Measurements from ENCODE around the gene FAM240B. TPM values are rescaled to one million over a fixed set of nuclear protein-coding genes. Genes with fewer than 3 reads are reported as not detected.

FAM240B gene
- total RNA-seq, 2 donors from 2014 or later, result not detected

DNA sequence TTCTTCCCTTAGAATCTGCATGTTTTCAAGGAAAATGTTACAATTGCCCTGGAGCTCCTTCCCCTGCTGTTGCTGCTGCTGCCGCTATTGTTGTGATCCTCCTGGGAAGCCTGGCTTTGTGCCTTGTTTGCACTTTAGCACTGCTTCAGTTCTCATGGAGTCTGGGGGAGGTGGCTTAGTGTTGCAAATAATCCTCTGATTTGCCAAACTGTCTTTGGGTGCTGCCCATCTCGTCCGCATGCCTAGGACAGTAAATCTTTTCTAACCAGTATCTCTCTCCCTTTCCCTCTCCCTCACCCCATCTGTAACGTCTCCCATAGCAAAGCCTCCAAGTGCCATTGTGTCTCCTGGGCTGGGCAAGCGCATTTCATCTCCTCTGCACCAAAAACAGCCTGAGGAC, 30.3 kb downstream of the FAM240B start:
- H3K4me3 ChIP-seq (ENCODE audit: low read length), result no peak overlapping the region
- H3K4me1 Mint-ChIP-seq, result peaks cover 53% of the 10 kb centered on the region
- WGBS, 2 experiments (ENCODE audit: insufficient coverage in 1 of 2, insufficient read length in 1 of 2), result 13 to 18% methylated on average over 4 to 5 of the region's 5 CpGs
- no peaks in the 10 kb centered on the region for H3K36me3 Mint-ChIP-seq (ENCODE audit: low read depth)
- H3K4me1 ChIP-seq (ENCODE audit: control insufficient read depth, insufficient read depth, low read length), result peaks cover 9% of the 10 kb centered on the region
- peak overlapping the region; percentile 26 for H3K4me3 Mint-ChIP-seq
- H3K27ac Mint-ChIP-seq, result peak overlapping the region; percentile 90
- no peaks in the 10 kb centered on the region for H3K27me3 ChIP-seq (ENCODE audit: control insufficient read depth, insufficient read depth, low read length, poor library complexity, severe bottlenecking)
- peaks cover 3% of the 10 kb centered on the region for H3K27me3 Mint-ChIP-seq (ENCODE audit: insufficient read depth)
- DNase-seq, result peak; percentile 89
- H3K9me3 ChIP-seq (ENCODE audit: control insufficient read depth, low read length), result no peaks in the 10 kb centered on the region
- H3K9me3 Mint-ChIP-seq, result no peaks in the 10 kb centered on the region
- H3K27ac ChIP-seq (ENCODE audit: low read depth, low read length), result peak overlapping the region; percentile 59
- no peaks in the 10 kb centered on the region for H3K36me3 ChIP-seq (ENCODE audit: control insufficient read depth, insufficient read depth, low read length)
- no peak overlapping the region for H3K9ac ChIP-seq (ENCODE audit: extremely low read depth, low read length, poor library complexity, severe bottlenecking)
- TF ChIP-seq, protein P1, sequence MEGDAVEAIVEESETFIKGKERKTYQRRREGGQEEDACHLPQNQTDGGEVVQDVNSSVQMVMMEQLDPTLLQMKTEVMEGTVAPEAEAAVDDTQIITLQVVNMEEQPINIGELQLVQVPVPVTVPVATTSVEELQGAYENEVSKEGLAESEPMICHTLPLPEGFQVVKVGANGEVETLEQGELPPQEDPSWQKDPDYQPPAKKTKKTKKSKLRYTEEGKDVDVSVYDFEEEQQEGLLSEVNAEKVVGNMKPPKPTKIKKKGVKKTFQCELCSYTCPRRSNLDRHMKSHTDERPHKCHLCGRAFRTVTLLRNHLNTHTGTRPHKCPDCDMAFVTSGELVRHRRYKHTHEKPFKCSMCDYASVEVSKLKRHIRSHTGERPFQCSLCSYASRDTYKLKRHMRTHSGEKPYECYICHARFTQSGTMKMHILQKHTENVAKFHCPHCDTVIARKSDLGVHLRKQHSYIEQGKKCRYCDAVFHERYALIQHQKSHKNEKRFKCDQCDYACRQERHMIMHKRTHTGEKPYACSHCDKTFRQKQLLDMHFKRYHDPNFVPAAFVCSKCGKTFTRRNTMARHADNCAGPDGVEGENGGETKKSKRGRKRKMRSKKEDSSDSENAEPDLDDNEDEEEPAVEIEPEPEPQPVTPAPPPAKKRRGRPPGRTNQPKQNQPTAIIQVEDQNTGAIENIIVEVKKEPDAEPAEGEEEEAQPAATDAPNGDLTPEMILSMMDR (conservative IDR thresholded peaks at IDR 0.05), result no peak

DNA sequence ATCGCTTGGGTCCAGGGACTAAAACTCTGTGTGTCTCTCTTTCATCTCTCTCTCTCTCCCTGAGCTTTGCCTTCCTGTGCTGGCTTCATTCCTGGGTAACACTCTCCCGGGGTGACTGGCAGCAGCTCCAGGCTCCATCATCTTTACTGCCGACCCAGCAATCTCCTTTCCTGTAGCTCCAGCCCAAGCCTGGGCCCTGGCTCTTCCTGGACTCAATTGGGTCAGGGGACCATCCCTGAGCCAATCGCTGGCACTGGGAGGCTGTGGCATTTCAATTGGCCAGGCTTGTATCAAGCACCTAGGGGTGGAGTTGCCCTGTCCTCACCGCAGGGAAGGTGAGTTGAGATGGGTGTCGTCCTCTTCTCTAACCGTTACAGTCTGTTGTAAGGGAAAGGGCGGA, 31.9 kb downstream of the FAM240B start:
- peaks cover 9% of the 10 kb centered on the region for H3K4me1 ChIP-seq (ENCODE audit: control insufficient read depth, insufficient read depth, low read length)
- H3K4me3 ChIP-seq (ENCODE audit: low read length), result no peak overlapping the region
- TF ChIP-seq, protein P1 (conservative IDR thresholded peaks at IDR 0.05), result no peak
- peak; percentile 59 for DNase-seq
- no peak overlapping the region for H3K9ac ChIP-seq (ENCODE audit: extremely low read depth, low read length, poor library complexity, severe bottlenecking)
- H3K4me1 Mint-ChIP-seq, result peaks cover 52% of the 10 kb centered on the region
- no peaks in the 10 kb centered on the region for H3K9me3 Mint-ChIP-seq
- 78 to 92% methylated on average over 3 to 8 of the region's 8 CpGs for WGBS, 2 experiments (ENCODE audit: insufficient coverage in 1 of 2, insufficient read length in 1 of 2)
- no peaks in the 10 kb centered on the region for H3K36me3 Mint-ChIP-seq (ENCODE audit: low read depth)
- H3K27me3 Mint-ChIP-seq (ENCODE audit: insufficient read depth), result peaks cover 4% of the 10 kb centered on the region
- no peaks in the 10 kb centered on the region for H3K27me3 ChIP-seq (ENCODE audit: control insufficient read depth, insufficient read depth, low read length, poor library complexity, severe bottlenecking)
- no peaks in the 10 kb centered on the region for H3K36me3 ChIP-seq (ENCODE audit: control insufficient read depth, insufficient read depth, low read length)
- no peak overlapping the region for H3K27ac ChIP-seq (ENCODE audit: low read depth, low read length)
- H3K4me3 Mint-ChIP-seq, result peak overlapping the region; percentile 20
- no peaks in the 10 kb centered on the region for H3K9me3 ChIP-seq (ENCODE audit: control insufficient read depth, low read length)
- peak overlapping the region; percentile 41 for H3K27ac Mint-ChIP-seq

DNA sequence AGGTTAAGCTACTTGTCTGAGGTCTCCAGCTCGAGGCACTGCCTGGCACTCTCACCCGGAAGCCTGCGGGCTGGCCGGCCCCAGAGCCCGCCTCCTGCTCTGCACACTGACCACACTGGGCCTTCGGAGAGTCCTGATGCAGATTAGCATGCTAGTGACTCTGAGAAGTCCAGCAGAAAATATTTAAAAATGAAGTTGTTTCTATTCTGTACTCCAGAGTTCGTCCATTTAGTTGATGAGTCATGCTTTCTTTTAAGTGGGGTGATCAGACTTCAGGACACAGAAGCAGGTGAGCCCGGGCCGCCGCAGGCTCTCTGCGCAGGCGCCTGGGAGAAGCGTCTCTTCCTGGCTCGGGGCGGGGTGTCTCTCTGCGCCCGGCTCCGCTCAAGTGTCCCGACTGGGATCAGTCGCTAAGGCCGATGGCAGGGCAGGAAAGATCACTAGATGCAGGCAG, 32.5 kb downstream of the FAM240B start:
- H3K9ac ChIP-seq (ENCODE audit: extremely low read depth, low read length, poor library complexity, severe bottlenecking), result no peak overlapping the region
- WGBS, 2 experiments (ENCODE audit: insufficient coverage in 1 of 2, insufficient read length in 1 of 2), result 72 to 87% methylated on average over 7 to 21 of the region's 21 CpGs
- H3K27ac ChIP-seq (ENCODE audit: low read depth, low read length), result no peak overlapping the region
- H3K9me3 Mint-ChIP-seq, result no peaks in the 10 kb centered on the region
- H3K27me3 ChIP-seq (ENCODE audit: control insufficient read depth, insufficient read depth, low read length, poor library complexity, severe bottlenecking), result no peaks in the 10 kb centered on the region
- peak; percentile 86 for DNase-seq
- H3K4me1 ChIP-seq (ENCODE audit: control insufficient read depth, insufficient read depth, low read length), result peaks cover 9% of the 10 kb centered on the region
- H3K36me3 ChIP-seq (ENCODE audit: control insufficient read depth, insufficient read depth, low read length), result no peaks in the 10 kb centered on the region
- H3K9me3 ChIP-seq (ENCODE audit: control insufficient read depth, low read length), result no peaks in the 10 kb centered on the region
- peak overlapping the region; percentile 86 for H3K27ac Mint-ChIP-seq
- H3K4me1 Mint-ChIP-seq, result peaks cover 54% of the 10 kb centered on the region
- H3K36me3 Mint-ChIP-seq (ENCODE audit: low read depth), result no peaks in the 10 kb centered on the region
- peaks cover 4% of the 10 kb centered on the region for H3K27me3 Mint-ChIP-seq (ENCODE audit: insufficient read depth)
- no peak overlapping the region for H3K4me3 ChIP-seq (ENCODE audit: low read length)
- TF ChIP-seq, protein P1 (conservative IDR thresholded peaks at IDR 0.05), result no peak
- H3K4me3 Mint-ChIP-seq, result peak overlapping the region; percentile 20
